Nephron progenitor cell (in vitro differentiated cells): ENCODE data around the gene SSBP4.

ENCODE experiments used
- DNase-seq: peaks from one replicate; pipeline ENCODE4 v3.0.0; 2021
- H3K27ac Mint-ChIP-seq: 2 replicates; pipeline ENCODE4 v1.8.0; 2021; ENCODE audit warnings: mild to moderate bottlenecking, moderate library complexity, mixed read lengths
- H3K27me3 Mint-ChIP-seq: 2 replicates; pipeline ENCODE4 v1.8.0; 2021; ENCODE audit warnings: mild to moderate bottlenecking, low read depth, mixed read lengths; ENCODE audit not compliant: poor library complexity
- H3K36me3 Mint-ChIP-seq: 2 replicates; pipeline ENCODE4 v1.8.0; 2021; ENCODE audit warnings: low read depth, mixed read lengths
- H3K4me1 Mint-ChIP-seq: 2 replicates; pipeline ENCODE4 v1.8.0; 2021; ENCODE audit warnings: mixed read lengths
- H3K4me3 Mint-ChIP-seq: 2 replicates; pipeline ENCODE4 v1.8.0; 2021; ENCODE audit warnings: mild to moderate bottlenecking, moderate library complexity, mixed read lengths
- H3K9me3 Mint-ChIP-seq: 2 replicates; pipeline ENCODE4 v1.8.0; 2021; ENCODE audit warnings: mild to moderate bottlenecking, moderate library complexity, mixed read lengths
- CTCF ChIP-seq: fragments of 200-600 bp; sonication (generic); IDR thresholded peaks from 2 replicates; pipeline ENCODE4 v1.5.0; 2021; ENCODE audit warnings: antibody characterized with exemption

Gene SSBP4

GRCh38 chr19:18392417-18392816, 26.8 kb upstream of the SSBP4 start:
- Mint-ChIP-seq H3K36me3 (no peaks in the 10 kb centered on the region), H3K4me3 (no peak overlapping the region), H3K27ac (no peak overlapping the region), H3K27me3 (peaks cover 28% of the 10 kb centered on the region), H3K4me1 (peaks cover 6% of the 10 kb centered on the region), H3K9me3 (no peaks in the 10 kb centered on the region)
- DNase-seq: no peak
- no peak for TF ChIP-seq CTCF

- no peaks in the 10 kb centered on the region for H3K9me3 Mint-ChIP-seq
- H3K4me3 Mint-ChIP-seq: no peak overlapping the region
- H3K27me3 Mint-ChIP-seq: peaks cover 23% of the 10 kb centered on the region
- no peak for TF ChIP-seq CTCF
- peaks cover 9% of the 10 kb centered on the region for H3K4me1 Mint-ChIP-seq
- H3K36me3 Mint-ChIP-seq: no peaks in the 10 kb centered on the region
- no peak for DNase-seq
- no peak overlapping the region for H3K27ac Mint-ChIP-seq
Measured at GRCh38 chr19:18392926-18393325, 26.3 kb upstream of the SSBP4 start.

GRCh38 chr19:18393836-18394235, 25.4 kb upstream of the SSBP4 start:
- TF ChIP-seq CTCF: no peak
- no peak overlapping the region for H3K27ac Mint-ChIP-seq
- H3K36me3 Mint-ChIP-seq: no peaks in the 10 kb centered on the region
- H3K27me3 Mint-ChIP-seq: peaks cover 25% of the 10 kb centered on the region
- DNase-seq: no peak
- H3K9me3 Mint-ChIP-seq: no peaks in the 10 kb centered on the region
- H3K4me1 Mint-ChIP-seq: peaks cover 9% of the 10 kb centered on the region
- no peak overlapping the region for H3K4me3 Mint-ChIP-seq

- no peaks in the 10 kb centered on the region for H3K36me3 Mint-ChIP-seq
- no peak overlapping the region for H3K4me3 Mint-ChIP-seq
- peaks cover 12% of the 10 kb centered on the region for H3K4me1 Mint-ChIP-seq
- no peak for DNase-seq
- H3K27me3 Mint-ChIP-seq: peaks cover 12% of the 10 kb centered on the region
- H3K9me3 Mint-ChIP-seq: no peaks in the 10 kb centered on the region
- no peak overlapping the region for H3K27ac Mint-ChIP-seq
- TF ChIP-seq CTCF: no peak
Measured at GRCh38 chr19:18396471-18397241, 22.5 kb upstream of the SSBP4 start.

- peak; percentile 81 for DNase-seq
- Mint-ChIP-seq H3K4me3 (peak within 1 kb of the TSS; percentile 56), H3K4me1 (peaks cover 20% of the 10 kb centered on the region), H3K36me3 (no peaks in the 10 kb centered on the region), H3K9me3 (no peaks in the 10 kb centered on the region), H3K27ac (peak within 1 kb of the TSS; percentile 78), H3K27me3 (peaks cover 12% of the 10 kb centered on the region)
- TF ChIP-seq CTCF: no peak
Measured at GRCh38 chr19:18397242-18398202, 21.7 kb upstream of the SSBP4 start, which contains the start of gene LRRC25. LRRC25 (minus strand) TSS chr19:18397622; CDS start chr19:18396963, 659 bp downstream.
